HG03521 (cell line): ENCODE results near the gene NPAS3.

Source experiments
- ATAC-seq: cut with Tn5 transposase; IDR thresholded peaks from one replicate; pipeline ENCODE4 v1.9.1; 2021; ENCODE audit warnings: mild to moderate bottlenecking, moderate library complexity; ENCODE audit not compliant: unreplicated experiment

The NPAS3 gene

DNA sequence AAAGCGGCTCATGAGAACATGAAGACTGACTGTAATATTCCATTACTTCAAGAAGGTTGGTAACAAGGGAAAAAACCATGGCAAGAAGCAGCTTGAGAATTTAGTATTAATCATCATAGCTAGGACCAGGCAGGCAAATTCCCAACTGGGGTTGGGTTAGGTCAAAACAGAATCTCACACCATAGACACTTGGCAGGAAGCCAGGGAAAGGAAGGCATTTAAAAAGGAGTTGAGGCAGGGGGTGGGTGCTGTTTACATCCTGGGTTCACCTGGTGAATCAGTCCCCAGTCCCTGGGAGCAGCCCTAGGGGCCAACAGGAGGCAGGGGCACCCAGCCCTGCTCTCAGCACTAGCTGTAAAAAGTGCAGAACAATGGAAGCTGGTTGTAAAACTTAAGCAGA lies 903.6 kb downstream of the NPAS3 start:
- ATAC-seq, result no peak

- no peak for ATAC-seq
Observed at GRCh38 chr14:33844118-33844517, 905.4 kb downstream of the NPAS3 start.

- ATAC-seq, result no peak
Observed at GRCh38 chr14:33846100-33846824, 907.6 kb downstream of the NPAS3 start.

DNA sequence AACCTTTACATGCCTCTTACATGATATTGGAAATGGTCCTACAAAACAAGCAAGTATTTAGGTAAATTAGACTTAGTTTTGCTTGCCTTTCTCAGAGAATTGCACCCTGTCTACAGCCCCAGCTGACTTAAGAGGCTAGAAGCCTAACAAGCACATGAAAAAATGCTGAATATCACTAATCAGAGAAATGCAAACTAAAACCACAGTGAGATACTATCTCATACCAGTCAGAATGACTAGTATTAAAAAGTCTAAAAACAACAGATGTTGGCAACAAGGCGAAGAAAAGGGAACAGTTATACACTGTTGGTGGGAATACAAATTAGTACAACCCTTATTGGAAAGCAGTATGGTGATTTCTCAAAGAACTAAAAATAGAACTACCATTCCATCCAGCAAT lies 908.4 kb downstream of the NPAS3 start:
- no peak for ATAC-seq

DNA sequence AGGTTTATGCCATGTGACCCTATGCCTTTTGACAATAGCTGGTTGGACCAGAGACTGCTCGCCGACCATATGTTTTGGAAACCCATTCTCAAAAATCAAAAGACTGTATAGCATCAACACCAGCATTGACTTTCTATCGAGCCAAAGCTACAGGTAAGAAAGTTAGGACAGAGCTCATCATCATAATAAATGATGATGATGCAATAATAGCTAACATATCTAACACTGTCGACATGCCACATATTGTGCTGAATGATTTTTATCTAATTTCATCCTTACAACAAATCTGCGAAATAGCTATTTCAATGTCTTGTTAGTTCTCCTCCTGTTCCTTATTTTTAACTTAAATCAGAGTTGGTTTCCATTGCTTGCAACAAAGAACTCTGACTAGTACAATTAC lies 909.3 kb downstream of the NPAS3 start:
- no peak for ATAC-seq

- no peak for ATAC-seq
Observed at GRCh38 chr14:33848706-33849454, 910.2 kb downstream of the NPAS3 start.

GRCh38 chr14:33849455-33849801 lies 910.7 kb downstream of the NPAS3 start:
- ATAC-seq, result no peak

GRCh38 chr14:33850826-33851225 lies 912.1 kb downstream of the NPAS3 start:
- no peak for ATAC-seq

DNA sequence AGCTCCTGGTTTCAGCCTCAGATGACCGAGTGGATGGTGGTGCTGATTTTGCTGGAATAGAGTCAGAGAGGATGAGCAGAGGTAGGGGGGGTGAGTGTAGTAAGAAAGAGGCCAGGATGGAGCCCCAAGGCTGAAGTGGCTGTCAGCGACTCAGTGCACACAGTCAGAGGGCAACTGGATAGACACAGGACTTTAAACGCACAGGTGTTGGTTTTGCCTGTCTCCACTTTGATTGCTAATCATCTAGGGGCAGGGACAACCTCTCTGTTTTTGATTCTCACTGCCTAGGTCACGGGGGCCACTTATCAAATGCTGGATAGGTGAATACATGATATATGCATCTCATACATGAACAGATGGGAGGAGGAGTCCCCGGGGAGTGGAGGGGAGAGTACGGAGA lies 912.7 kb downstream of the NPAS3 start:
- ATAC-seq, result no peak

DNA sequence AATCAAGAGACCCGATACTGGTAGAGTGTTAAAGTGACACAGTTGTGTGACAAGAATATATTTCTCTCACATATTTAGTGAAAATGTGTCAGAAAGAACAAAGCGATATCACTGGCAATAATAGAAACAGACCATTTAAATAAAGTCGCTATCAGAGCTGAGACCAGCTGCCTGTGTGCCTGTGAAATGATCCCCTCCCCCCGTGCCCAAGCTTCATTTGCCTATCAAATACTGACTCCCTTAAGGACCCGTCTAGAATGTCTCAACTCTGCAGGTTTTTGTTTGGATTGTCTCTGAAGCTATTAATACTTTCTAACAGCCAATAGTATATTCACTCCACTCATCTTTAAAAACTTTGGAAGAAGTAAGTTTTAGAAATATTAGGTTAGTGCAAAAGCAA lies 913.3 kb downstream of the NPAS3 start:
- ATAC-seq, result no peak
